Adrenal gland (tissue), 12 donors: ENCODE measurements around the gene NEO1. TPM values are rescaled to one million over a fixed set of nuclear protein-coding genes. Genes with fewer than 3 reads are reported as not detected.
"Not testable (repeated sequence)": the region's sequence is repeated elsewhere in the genome, so short reads cannot be mapped to it uniquely, and the experiment has no call there.

ENCODE experiments used
- DNase-seq, 7 donors: peaks; one replicate each; pipeline ENCODE4 v3.0.0-alpha.2; 2019 to 2020
- H3K27ac ChIP-seq, 5 donors: fragments of 200-600 bp; sonication (generic) in 4 of 5; 1 replicate in 3 of 5; 2 replicates in 2 of 5; pipeline versions ENCODE4 v1.5.1 to v1.8.0; 2016 to 2020; ENCODE audit warnings: mild to moderate bottlenecking in 1 of 5
- H3K27me3 ChIP-seq: fragments of 200-600 bp; 2 replicates; pipeline ENCODE4 v1.8.0; 2021
- H3K36me3 ChIP-seq, 2 donors: fragments of 200-600 bp; replicated peaks in 1 of 2; 1 replicate in 1 of 2; 2 replicates in 1 of 2; pipeline versions ENCODE4 v1.5.1 to v1.8.0; 2018 to 2022
- H3K4me1 ChIP-seq, 2 donors: fragments of 200-600 bp; replicated peaks in 1 of 2; 1 replicate in 1 of 2; 2 replicates in 1 of 2; pipeline versions ENCODE4 v1.5.1 to v1.8.0; 2018 to 2021
- H3K4me3 ChIP-seq, 4 donors: fragments of 200-600 bp; sonication (generic) in 3 of 4; one replicate each; pipeline ENCODE4 v1.5.1; 2016 to 2018
- H3K9me3 ChIP-seq, 3 donors: fragments of 200-600 bp; sonication (generic) in 1 of 3; replicated peaks in 1 of 3; 1 replicate in 2 of 3; 2 replicates in 1 of 3; pipeline versions ENCODE4 v1.5.1 to v1.8.0; 2016 to 2021
- POLR2A ChIP-seq, 2 donors: fragments of 450-650 bp; IDR thresholded peaks; one replicate each; pipeline ENCODE4 v1.6.1; 2017; ENCODE audit warnings: antibody characterized with exemption in 2 of 2, mild to moderate bottlenecking in 2 of 2, moderate library complexity in 1 of 2
- WGBS, 4 donors: extraction: QIAGEN DNeasy Blood & Tissue Kit in 2 of 4; methylation state at CpG; one replicate each; pipeline versions ENCODE4 v1.1.5 to v1.1.7; 2013 to 2017; 5-methylcytosine and 5-hydroxymethylcytosine counted together
- intact Hi-C, 2 donors: fragments of 100-400 bp; cut with DNase I; formaldehyde crosslinking; loops; one replicate each; pipeline versions ENCODE4 v1.14.1 to v1.15.0; 2022 to 2023
- polyA plus RNA-seq, 3 donors: library from polyadenylated mRNA; stranded (reverse); fragments of 200-250 nt in 2 of 3; fragments of 350-450 nt in 1 of 3; fragmentation: Illumina TruSeq in 1 of 3; extraction: RNeasy Lipid Tissue Mini Kit (QIAGEN cat#74804) in 1 of 3; gene quantifications; one replicate each; pipeline ENCODE4 v1.2.3, GENCODE V29; 2013 to 2014
- total RNA-seq, 9 donors: library from RNA; depleted of rRNA in 4 of 9; stranded (reverse); fragments of >200 nt in 4 of 9; fragments of 120-200 nt in 1 of 9; fragmentation: NEBNext Ultra II Directional in 1 of 9; extraction: Animal tissue kit (Norgen Biotek cat#: 25700) in 1 of 9; gene quantifications; one replicate each; pipeline versions ENCODE4 v1.1.0 to v1.2.4, GENCODE V29; 2013 to 2023
- TF ChIP-seq, protein P1 (sequence below), 6 experiments: fragments of 450-650 bp in 4 of 6; fragments of 200-600 bp in 2 of 6; sonication (generic) in 1 of 6; IDR thresholded peaks; 1 replicate in 5 of 6; 2 replicates in 1 of 6; pipeline versions ENCODE4 v1.5.1 to v1.8.0; 2016 to 2021; ENCODE audit warnings: antibody characterized with exemption in 6 of 6, mild to moderate bottlenecking in 2 of 6, moderate library complexity in 1 of 6
- donor health status: healthy with polysubstance abuse.
- donor health status: Bipolar disorder and iron deficiency.
- donor health status: DM: yes; HTN: yes; CAD: no.
- donor health status: DM: no; HTN: no; CAD: no.
- donor health status: DM: no; HTN: no; CAD: no.
- donor health status: DM: yes; HTN: yes; CAD: no.

NEO1 gene
- total and polyA plus RNA-seq, 12 donors = 5.7 to 28.6 (median 17.1) TPM

DNA sequence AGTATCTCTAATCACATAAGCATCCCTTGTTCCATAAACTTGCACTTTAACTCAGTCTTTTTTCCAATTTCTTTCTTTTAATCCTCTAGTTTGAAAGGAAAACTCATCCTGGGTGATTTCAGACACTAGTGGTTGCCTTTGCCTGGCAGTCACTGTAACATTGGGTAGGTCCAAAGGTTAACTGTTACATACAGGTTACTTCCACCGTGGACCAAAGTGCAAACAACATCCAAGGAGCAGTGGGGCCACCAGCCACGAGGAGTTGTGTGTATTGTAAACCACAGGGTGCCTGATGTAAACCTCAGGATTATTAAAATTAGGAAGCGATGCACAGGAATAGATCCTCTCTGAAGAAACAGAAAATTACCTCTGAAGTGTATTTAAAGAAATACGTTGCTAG is 241.5 kb downstream of the NEO1 start:
- H3K36me3 ChIP-seq = peaks cover 0 to 14% of the 10 kb centered on the region in 2 donors

DNA sequence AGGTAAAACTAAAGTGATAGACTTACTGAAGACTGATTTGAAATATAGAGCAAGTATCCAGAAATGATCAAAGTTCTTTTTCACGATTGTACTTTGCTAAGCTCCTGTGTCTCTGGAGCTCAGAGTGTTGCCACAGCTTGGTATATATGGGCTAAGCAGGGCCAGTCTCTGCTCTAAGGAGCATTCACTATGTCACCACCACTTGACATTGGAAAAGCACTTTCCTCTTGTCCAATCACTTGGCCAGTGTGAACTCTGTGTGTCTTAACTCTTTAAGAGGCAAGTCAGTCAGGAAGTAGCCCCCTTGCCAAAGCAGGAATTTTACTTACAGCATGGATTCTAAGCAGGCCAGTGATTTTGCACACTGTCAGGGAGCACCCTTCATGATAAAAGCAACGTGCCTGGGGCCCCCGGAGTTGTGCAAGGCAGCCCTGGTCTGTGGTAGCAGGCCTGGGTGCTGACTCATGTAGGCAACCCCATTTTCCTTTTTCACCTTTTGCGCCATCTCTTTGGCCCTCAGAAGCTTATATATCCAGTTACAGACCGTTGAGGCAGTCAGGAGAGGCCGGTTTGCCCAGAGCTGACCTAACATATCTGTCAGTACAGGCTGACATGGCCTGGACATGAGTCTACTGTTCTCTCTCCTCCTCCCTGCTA is 243.5 kb downstream of the NEO1 start:
- no peak for DNase-seq

More for the DNA sequence above, 241.5 kb downstream of the NEO1 start:
- Histone ChIP-seq H3K4me3 (no peak overlapping the region), H3K9me3 (no peaks in the 10 kb centered on the region), H3K27ac (no peak overlapping the region), H3K4me1 (no peaks in the 10 kb centered on the region), H3K27me3 (no peaks in the 10 kb centered on the region)
- no peak for DNase-seq
- TF ChIP-seq, protein P1, sequence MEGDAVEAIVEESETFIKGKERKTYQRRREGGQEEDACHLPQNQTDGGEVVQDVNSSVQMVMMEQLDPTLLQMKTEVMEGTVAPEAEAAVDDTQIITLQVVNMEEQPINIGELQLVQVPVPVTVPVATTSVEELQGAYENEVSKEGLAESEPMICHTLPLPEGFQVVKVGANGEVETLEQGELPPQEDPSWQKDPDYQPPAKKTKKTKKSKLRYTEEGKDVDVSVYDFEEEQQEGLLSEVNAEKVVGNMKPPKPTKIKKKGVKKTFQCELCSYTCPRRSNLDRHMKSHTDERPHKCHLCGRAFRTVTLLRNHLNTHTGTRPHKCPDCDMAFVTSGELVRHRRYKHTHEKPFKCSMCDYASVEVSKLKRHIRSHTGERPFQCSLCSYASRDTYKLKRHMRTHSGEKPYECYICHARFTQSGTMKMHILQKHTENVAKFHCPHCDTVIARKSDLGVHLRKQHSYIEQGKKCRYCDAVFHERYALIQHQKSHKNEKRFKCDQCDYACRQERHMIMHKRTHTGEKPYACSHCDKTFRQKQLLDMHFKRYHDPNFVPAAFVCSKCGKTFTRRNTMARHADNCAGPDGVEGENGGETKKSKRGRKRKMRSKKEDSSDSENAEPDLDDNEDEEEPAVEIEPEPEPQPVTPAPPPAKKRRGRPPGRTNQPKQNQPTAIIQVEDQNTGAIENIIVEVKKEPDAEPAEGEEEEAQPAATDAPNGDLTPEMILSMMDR (IDR thresholded peaks at IDR 0.05) = no peak
- no peak for TF ChIP-seq POLR2A (IDR thresholded peaks at IDR 0.05)
- intact Hi-C loops = no loop called here
- WGBS, 4 donors = 75 to 85% (median 77%) methylated on average over 4 of the region's 4 CpGs

DNA sequence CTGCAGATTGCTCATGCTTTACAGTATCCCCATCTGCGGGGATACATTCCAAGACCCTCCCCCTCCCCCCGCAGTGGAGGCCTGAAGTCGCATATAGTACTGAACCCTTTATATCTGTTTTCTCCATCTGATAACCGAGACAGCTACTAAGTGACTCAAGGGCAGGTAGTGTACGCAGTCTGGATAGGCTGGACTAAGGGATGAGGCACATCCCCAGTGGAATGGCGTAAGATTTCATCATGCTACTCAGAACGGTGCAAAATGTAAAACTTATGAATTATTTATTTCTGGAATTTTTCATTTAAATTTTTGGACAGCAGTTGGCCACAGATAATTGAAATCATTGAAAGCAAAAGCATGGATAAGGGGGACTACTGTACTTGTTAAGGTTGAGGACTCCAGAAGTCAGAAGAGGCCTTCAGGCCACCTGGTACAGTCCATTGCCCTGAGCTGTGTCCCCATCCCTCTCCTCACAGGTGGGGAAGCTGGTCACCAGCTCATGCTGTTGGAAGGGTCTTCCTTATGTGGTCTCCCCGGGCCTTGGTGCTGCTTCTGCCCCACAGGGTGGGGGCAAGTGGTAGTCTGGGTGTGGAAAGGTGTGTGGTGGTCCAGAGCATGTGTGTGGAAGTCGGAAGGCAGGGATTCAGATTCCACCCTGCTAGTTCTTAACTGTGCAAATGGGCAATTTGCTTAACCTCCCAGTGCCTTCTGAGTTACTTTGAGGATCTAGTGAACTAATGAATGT is 244.5 kb downstream of the NEO1 start:
- Histone ChIP-seq H3K4me1 (no peaks in the 10 kb centered on the region), H3K9me3 (no peaks in the 10 kb centered on the region), H3K4me3 (no peak overlapping the region), H3K36me3 (peaks cover 0 to 14% of the 10 kb centered on the region in 2 donors), H3K27ac (no peak overlapping the region), H3K27me3 (no peaks in the 10 kb centered on the region)
- TF ChIP-seq POLR2A (IDR thresholded peaks at IDR 0.05) = no peak
- TF ChIP-seq, protein P1 (IDR thresholded peaks at IDR 0.05) = no peak
- intact Hi-C loops = no loop called here
- no peak for DNase-seq
- WGBS, 4 donors = 82 to 95% (median 90%) methylated on average over 9 of the region's 9 CpGs

More for the DNA sequence above, 243.5 kb downstream of the NEO1 start:
- Histone ChIP-seq H3K4me1 (no peaks in the 10 kb centered on the region), H3K27me3 (no peaks in the 10 kb centered on the region), H3K9me3 (no peaks in the 10 kb centered on the region), H3K36me3 (peaks cover 0 to 14% of the 10 kb centered on the region in 2 donors), H3K27ac (no peak overlapping the region), H3K4me3 (no peak overlapping the region)
- TF ChIP-seq, protein P1 (IDR thresholded peaks at IDR 0.05) = no peak
- TF ChIP-seq POLR2A (IDR thresholded peaks at IDR 0.05) = no peak
- intact Hi-C loops = no loop called here
- 72 to 94% (median 79%) methylated on average over 6 of the region's 6 CpGs for WGBS, 4 donors

DNA sequence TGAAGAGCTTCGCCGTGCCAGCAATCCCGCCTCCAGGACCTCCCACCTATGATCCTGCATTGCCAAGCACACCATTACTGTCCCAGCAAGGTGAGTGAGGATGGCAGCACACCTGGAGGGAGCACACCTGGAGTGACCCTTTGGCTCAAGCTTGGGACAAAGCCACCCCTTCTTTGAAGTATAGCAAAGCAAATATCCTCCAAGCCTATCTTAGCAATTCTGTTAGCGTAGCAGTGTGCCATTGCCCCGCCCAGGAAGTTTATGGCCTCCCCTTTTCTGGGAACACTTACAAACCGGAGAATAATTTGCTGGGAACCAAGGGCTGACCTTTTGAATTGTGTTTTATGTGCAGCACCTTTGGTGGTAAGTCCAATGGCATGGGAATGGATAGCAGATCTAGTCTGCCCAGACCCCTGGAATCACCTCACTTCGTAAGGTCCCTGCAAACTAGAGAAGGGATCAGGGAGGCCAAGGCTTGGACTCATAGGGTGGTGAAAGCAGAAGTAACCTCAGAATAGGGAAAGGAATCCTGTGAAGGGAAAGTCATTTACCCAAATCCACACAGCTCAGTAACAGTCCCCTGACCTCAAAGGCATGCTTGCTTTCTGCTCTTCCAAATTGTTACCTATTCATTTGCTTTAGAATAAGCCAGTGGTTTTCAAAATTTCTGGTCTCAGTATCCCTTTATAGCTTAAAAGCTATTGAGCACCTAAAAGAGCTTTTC is 246.4 kb downstream of the NEO1 start:
- 85 to 93% (median 90%) methylated on average over 5 to 7 of the region's 7 CpGs for WGBS, 4 donors
- Histone ChIP-seq H3K9me3 (no peaks in the 10 kb centered on the region), H3K27ac (no peak overlapping the region), H3K4me3 (no peak overlapping the region), H3K27me3 (no peaks in the 10 kb centered on the region), H3K4me1 (peaks cover 0 to 3% of the 10 kb centered on the region in 2 donors), H3K36me3 (peaks cover 0 to 14% of the 10 kb centered on the region in 2 donors)
- DNase-seq = no peak
- intact Hi-C loops = no loop called here
- TF ChIP-seq, protein P1 (IDR thresholded peaks at IDR 0.05) = no peak
- TF ChIP-seq POLR2A (IDR thresholded peaks at IDR 0.05) = no peak

DNA sequence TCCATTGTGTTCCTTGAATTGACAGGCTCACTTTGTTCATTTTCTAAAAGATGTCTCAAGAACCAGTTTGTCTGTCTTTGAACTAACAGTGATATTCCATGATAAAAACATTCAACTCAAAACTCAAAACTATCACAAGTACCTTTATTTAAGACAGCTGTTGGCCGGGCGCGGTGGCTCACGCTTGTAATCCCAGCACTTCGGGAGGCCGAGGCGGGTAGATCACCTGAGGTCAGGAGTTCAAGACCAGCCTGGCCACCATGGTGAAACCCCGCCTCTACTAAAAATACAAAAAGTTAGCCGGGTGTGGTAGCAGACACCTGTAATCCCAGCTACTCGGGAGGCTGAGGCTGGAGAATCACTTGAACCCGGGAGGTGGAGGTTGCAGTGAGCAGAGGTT is 248.0 kb downstream of the NEO1 start:
- not testable (repeated sequence) for H3K9me3 ChIP-seq, H3K27me3 ChIP-seq, H3K27ac ChIP-seq, H3K4me3 ChIP-seq, H3K4me1 ChIP-seq, DNase-seq
- intact Hi-C loops = loop anchor here in 1 of 2 donors (10.0 kb wide), 1 partner anchor 405 kb away; no protein-coding TSS in a partner anchor
- WGBS, 4 donors = 90 to 97% (median 93%) methylated on average over 10 to 11 of the region's 11 CpGs
- H3K36me3 ChIP-seq = peaks cover 0 to 14% of the 10 kb centered on the region in 2 donors
